A673 (cell line): Measurements from ENCODE around the gene TLCD4. TPM values are rescaled to one million over a fixed set of nuclear protein-coding genes. Genes with fewer than 3 reads are reported as not detected.
"Not testable (repeated sequence)": the region's sequence is repeated elsewhere in the genome, so short reads cannot be mapped to it uniquely, and the experiment has no call there.

Experiments
- BruUV-seq: library from RNA; stranded (reverse); fragments of 400-500 nt; replicated peaks from 2 replicates; lab custom pipeline; 2021; lab: Mats Ljungman, UMichigan
- CTCF ChIA-PET: fragments of 300-600 bp; sonication (Branson Sonifier 250); formaldehyde crosslinking; loops from one replicate; lab custom pipeline; 2022; ENCODE audit warnings: antibody characterized with exemption; lab: Charles Lee
- POLR2A ChIA-PET: fragments of 300-600 bp; sonication (Branson Sonifier 250); formaldehyde crosslinking; loops from one replicate; lab custom pipeline; 2022; ENCODE audit warnings: antibody characterized with exemption; ENCODE audit not compliant: low non-redundant PET; lab: Charles Lee
- DNase-seq: peaks from one replicate; pipeline ENCODE4 v3.0.0-alpha.2; 2015; ENCODE audit warnings: low spot score
- H3K27ac ChIP-seq: fragments of 200-600 bp; sonication (generic); 2 replicates; pipeline ENCODE4 v1.5.1; 2016; ENCODE audit warnings: mixed run types, low read depth, mild to moderate bottlenecking, mixed read lengths, antibody characterized with exemption, low read length; ENCODE audit not compliant: poor library complexity, severe bottlenecking
- H3K27me3 ChIP-seq: fragments of 200-600 bp; sonication (generic); replicated peaks from 2 replicates; pipeline ENCODE4 v1.6.1; 2017; ENCODE audit warnings: mixed run types, low read depth, mild to moderate bottlenecking, mixed read lengths, antibody characterized with exemption, low read length; ENCODE audit not compliant: insufficient read depth, poor library complexity
- H3K36me3 ChIP-seq: fragments of 200-600 bp; sonication (generic); 2 replicates; pipeline ENCODE4 v1.6.1; 2016; ENCODE audit warnings: mixed run types, mild to moderate bottlenecking, mixed read lengths, antibody characterized with exemption, low read length; ENCODE audit not compliant: insufficient read depth, poor library complexity, severe bottlenecking
- H3K4me1 ChIP-seq: fragments of 200-600 bp; sonication (generic); 2 replicates; pipeline ENCODE4 v1.6.1; 2017; ENCODE audit warnings: mixed run types, mild to moderate bottlenecking, mixed read lengths, antibody characterized with exemption, low read length; ENCODE audit not compliant: insufficient read depth, poor library complexity, severe bottlenecking
- H3K4me3 ChIP-seq: fragments of 200-600 bp; sonication (generic); 2 replicates; pipeline ENCODE4 v1.5.1; 2016; ENCODE audit warnings: low read depth, mixed run types, mild to moderate bottlenecking, mixed read lengths, low read length; ENCODE audit not compliant: poor library complexity, severe bottlenecking
- H3K9me3 ChIP-seq: fragments of 200-600 bp; sonication (generic); 2 replicates; pipeline ENCODE4 v1.6.1; 2016; ENCODE audit warnings: mixed run types, low read depth, mild to moderate bottlenecking, mixed read lengths, antibody characterized with exemption, low read length; ENCODE audit not compliant: poor library complexity, severe bottlenecking
- EZH2 ChIP-seq: fragments of 200-600 bp; sonication (generic); IDR thresholded peaks from 2 replicates; pipeline ENCODE4 v1.6.1; 2017; ENCODE audit warnings: borderline replicate concordance, low read depth, mild to moderate bottlenecking, mixed read lengths, antibody characterized with exemption, low read length; ENCODE audit not compliant: poor library complexity, severe bottlenecking
- intact Hi-C: fragments of 100-400 bp; cut with micrococcal nuclease; formaldehyde crosslinking; loops from one replicate; pipeline ENCODE4 v1.10.0; 2022; ENCODE audit not compliant: unreplicated experiment
- total RNA-seq: library from RNA; stranded (reverse); gene quantifications from 2 replicates; pipeline ENCODE4 v1.2.3, GENCODE V29; 2021
- TF ChIP-seq, protein P1 (sequence below): fragments of 300-800, 200-600 bp; sonication (generic); conservative IDR thresholded peaks from 2 replicates; pipeline ENCODE4 v1.5.1; 2017; ENCODE audit warnings: low read depth, mild to moderate bottlenecking, antibody characterized with exemption, low read length, moderate library complexity, mixed read lengths

The TLCD4 gene
- total RNA-seq, 1 experiment from 2014 or later: not detected

- Histone ChIP-seq H3K4me1 (no peaks in the 10 kb centered on the region), H3K27me3 (no peaks in the 10 kb centered on the region), H3K4me3 (no peak overlapping the region), H3K9me3 (no peaks in the 10 kb centered on the region), H3K27ac (no peak overlapping the region), H3K36me3 (no peaks in the 10 kb centered on the region)
- no peak for DNase-seq
- ChIA-PET POLR2A (interaction anchor here (0.6 kb wide), 1 partner anchor 155 kb away, joined by 3 read pairs; no protein-coding TSS in a partner anchor), CTCF (no interaction called here)
- intact Hi-C loops: no loop called here
- BruUV-seq: no TSS peak
- TF ChIP-seq EZH2: no peak
- TF ChIP-seq, protein P1, sequence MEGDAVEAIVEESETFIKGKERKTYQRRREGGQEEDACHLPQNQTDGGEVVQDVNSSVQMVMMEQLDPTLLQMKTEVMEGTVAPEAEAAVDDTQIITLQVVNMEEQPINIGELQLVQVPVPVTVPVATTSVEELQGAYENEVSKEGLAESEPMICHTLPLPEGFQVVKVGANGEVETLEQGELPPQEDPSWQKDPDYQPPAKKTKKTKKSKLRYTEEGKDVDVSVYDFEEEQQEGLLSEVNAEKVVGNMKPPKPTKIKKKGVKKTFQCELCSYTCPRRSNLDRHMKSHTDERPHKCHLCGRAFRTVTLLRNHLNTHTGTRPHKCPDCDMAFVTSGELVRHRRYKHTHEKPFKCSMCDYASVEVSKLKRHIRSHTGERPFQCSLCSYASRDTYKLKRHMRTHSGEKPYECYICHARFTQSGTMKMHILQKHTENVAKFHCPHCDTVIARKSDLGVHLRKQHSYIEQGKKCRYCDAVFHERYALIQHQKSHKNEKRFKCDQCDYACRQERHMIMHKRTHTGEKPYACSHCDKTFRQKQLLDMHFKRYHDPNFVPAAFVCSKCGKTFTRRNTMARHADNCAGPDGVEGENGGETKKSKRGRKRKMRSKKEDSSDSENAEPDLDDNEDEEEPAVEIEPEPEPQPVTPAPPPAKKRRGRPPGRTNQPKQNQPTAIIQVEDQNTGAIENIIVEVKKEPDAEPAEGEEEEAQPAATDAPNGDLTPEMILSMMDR: no peak
Measured at GRCh38 chr1:95089650-95090287, 27.4 kb upstream of the TLCD4 start.

GRCh38 chr1:95091290-95091689, 25.9 kb upstream of the TLCD4 start:
- H3K27ac ChIP-seq, BruUV-seq, DNase-seq, CTCF ChIA-PET, H3K4me1 ChIP-seq, POLR2A ChIA-PET, H3K4me3 ChIP-seq, H3K27me3 ChIP-seq, H3K36me3 ChIP-seq, H3K9me3 ChIP-seq, intact Hi-C loops: not testable (repeated sequence)

GRCh38 chr1:95092891-95093290, 24.3 kb upstream of the TLCD4 start:
- H3K4me1 ChIP-seq, POLR2A ChIA-PET, CTCF ChIA-PET, H3K27ac ChIP-seq, intact Hi-C loops, BruUV-seq, H3K36me3 ChIP-seq, H3K9me3 ChIP-seq, DNase-seq, H3K4me3 ChIP-seq, H3K27me3 ChIP-seq: not testable (repeated sequence)

DNA sequence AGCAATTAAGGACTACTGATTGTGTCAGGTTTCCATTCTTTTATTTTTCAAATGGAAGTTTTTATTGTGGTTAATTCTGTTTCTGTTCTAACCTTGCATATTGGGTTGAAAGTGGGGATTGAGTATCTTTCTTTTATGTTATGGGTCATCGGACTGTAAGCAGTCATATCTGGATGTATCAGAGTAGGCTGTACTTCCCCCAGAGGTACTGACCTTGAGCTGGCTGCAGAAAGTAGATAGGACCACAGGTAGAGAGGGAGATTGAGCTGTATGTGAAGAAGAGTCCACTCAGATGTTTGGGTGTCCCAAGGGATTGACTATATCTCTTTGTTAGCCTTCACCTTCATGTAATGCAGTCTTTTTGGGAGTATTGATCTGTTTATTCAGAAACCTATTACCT, 23.9 kb upstream of the TLCD4 start:
- H3K36me3 ChIP-seq: no peaks in the 10 kb centered on the region
- H3K27ac ChIP-seq: no peak overlapping the region
- ChIA-PET POLR2A (interaction anchor here (0.7 kb wide), 1 partner anchor 10 kb away, joined by 3 read pairs; no protein-coding TSS in a partner anchor), CTCF (no interaction called here)
- no TSS peak for BruUV-seq
- DNase-seq: no peak
- H3K4me3 ChIP-seq: no peak overlapping the region
- no peaks in the 10 kb centered on the region for H3K4me1 ChIP-seq
- TF ChIP-seq EZH2: no peak
- intact Hi-C loops: no loop called here
- no peaks in the 10 kb centered on the region for H3K27me3 ChIP-seq
- H3K9me3 ChIP-seq: no peaks in the 10 kb centered on the region
